Stimulated activated CD8-positive, alpha-beta memory T cell treated with anti-CD3 and anti-CD28 coated beads, Interleukin-2, amount 100 ng/mL, for 1 hour (primary cell): ENCODE data around the gene PDE9A.
"Not testable (repeated sequence)": the region's sequence is repeated elsewhere in the genome, so short reads cannot be mapped to it uniquely, and the experiment has no call there.

Source experiments
- DNase-seq, 2 donors: peaks; one replicate each; pipeline ENCODE4 v3.0.0-alpha.2; 2020; ENCODE audit warnings: low read depth in 2 of 2

Gene PDE9A

GRCh38 chr21:42624095-42624790, 29.2 kb upstream of the PDE9A start:
- no peak for DNase-seq

- no peak for DNase-seq
Measured at GRCh38 chr21:42624936-42625335, 28.5 kb upstream of the PDE9A start.

GRCh38 chr21:42626171-42626570, 27.2 kb upstream of the PDE9A start:
- DNase-seq, result no peak

GRCh38 chr21:42627527-42628289, 25.7 kb upstream of the PDE9A start:
- no peak for DNase-seq

GRCh38 chr21:42628466-42629061, 24.9 kb upstream of the PDE9A start:
- DNase-seq, result not testable (repeated sequence)

- DNase-seq, result no peak
Measured at GRCh38 chr21:42629933-42630589, 23.4 kb upstream of the PDE9A start.

- DNase-seq, result no peak
Measured at GRCh38 chr21:42630626-42631025, 22.8 kb upstream of the PDE9A start.

- no peak for DNase-seq
Measured at GRCh38 chr21:42631142-42631541, 22.3 kb upstream of the PDE9A start.

GRCh38 chr21:42632336-42632751, 21.1 kb upstream of the PDE9A start:
- no peak for DNase-seq

- DNase-seq, result no peak
Measured at GRCh38 chr21:42632771-42633690, 20.4 kb upstream of the PDE9A start.

- no peak for DNase-seq
Measured at GRCh38 chr21:42633858-42634257, 19.6 kb upstream of the PDE9A start.

- no peak for DNase-seq
Measured at GRCh38 chr21:42635848-42636519, 17.4 kb upstream of the PDE9A start.

GRCh38 chr21:42636520-42637266, 16.7 kb upstream of the PDE9A start:
- no peak for DNase-seq

- DNase-seq, result no peak
Measured at GRCh38 chr21:42637267-42638041, 16.0 kb upstream of the PDE9A start.

GRCh38 chr21:42638266-42638863, 15.1 kb upstream of the PDE9A start:
- DNase-seq, result no peak

GRCh38 chr21:42639646-42640152, 13.7 kb upstream of the PDE9A start:
- no peak for DNase-seq

GRCh38 chr21:42640486-42640885, 12.9 kb upstream of the PDE9A start:
- DNase-seq, result no peak
